ENCODE measurements around the gene HCRT.

The HCRT gene

DNA sequence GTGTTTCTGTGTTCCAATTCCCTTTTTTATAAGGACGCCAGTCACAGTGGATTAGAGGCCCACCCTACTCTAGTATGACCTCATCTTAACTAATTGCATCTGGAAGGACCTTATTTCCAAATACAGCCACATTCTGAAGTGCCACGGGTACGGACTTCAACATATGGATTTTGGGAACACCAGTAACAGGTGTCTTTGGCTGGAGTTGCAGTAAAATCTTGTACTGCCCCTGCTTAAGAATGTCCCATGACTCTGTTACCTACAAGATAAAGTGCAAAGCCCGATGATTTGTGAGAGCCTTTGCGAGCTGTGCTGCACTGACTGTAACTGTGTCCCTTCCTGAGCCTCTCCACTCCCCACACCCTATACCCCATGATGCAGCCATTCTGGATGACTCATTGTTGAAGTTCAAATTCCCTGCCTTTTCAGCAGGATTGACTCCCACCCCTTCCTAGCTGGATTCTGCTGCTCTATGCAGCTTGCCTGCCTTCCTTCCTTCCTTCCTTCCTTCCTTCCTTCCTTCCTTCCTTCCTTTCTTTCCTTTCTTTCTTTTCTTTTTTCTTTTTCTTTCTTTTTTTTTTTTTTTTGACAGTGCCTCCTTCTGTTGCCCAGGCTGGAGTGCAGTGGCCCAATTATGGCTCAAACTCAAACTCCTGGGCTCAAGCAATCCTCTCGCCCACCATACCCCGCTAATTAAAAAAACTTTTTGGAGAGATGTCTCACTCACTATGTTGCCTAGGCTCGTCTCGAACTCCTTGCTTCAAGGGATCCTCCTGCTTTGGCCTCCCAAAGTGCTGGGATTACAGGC, 2.1 kb downstream of the HCRT start:
- peak overlapping the region; percentile 60 for H3K4me3 ChIP-seq (ENCODE audit: low read depth, low read length)
- no peak for DNase-seq (ENCODE audit: low read depth)
- no peak for TF ChIP-seq POLR2A (IDR thresholded peaks at IDR 0.05; ENCODE audit: extremely low read depth, insufficient read length)
- no peak for TF ChIP-seq CTCF (IDR thresholded peaks at IDR 0.05; ENCODE audit: low read depth, low read length)
- TF ChIP-seq MYC (IDR thresholded peaks at IDR 0.05; ENCODE audit: low read depth, low read length): no peak
- TF ChIP-seq, protein P1, sequence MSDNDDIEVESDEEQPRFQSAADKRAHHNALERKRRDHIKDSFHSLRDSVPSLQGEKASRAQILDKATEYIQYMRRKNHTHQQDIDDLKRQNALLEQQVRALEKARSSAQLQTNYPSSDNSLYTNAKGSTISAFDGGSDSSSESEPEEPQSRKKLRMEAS (IDR thresholded peaks at IDR 0.05; ENCODE audit: low read depth, low read length): no peak

GRCh38 chr17:42181851-42182207, 3.4 kb downstream of the HCRT start:
- no peak for DNase-seq (ENCODE audit: low read depth)
- no peak overlapping the region for H3K4me3 ChIP-seq (ENCODE audit: low read depth, low read length)
- TF ChIP-seq, protein P1 (IDR thresholded peaks at IDR 0.05; ENCODE audit: low read depth, low read length): no peak
- no peak for TF ChIP-seq POLR2A (IDR thresholded peaks at IDR 0.05; ENCODE audit: extremely low read depth, insufficient read length)
- no peak for TF ChIP-seq CTCF (IDR thresholded peaks at IDR 0.05; ENCODE audit: low read depth, low read length)
- TF ChIP-seq MYC (IDR thresholded peaks at IDR 0.05; ENCODE audit: low read depth, low read length): no peak

GRCh38 chr17:42180922-42181850, 4.1 kb downstream of the HCRT start, which contains the start of gene KCNH4:
KCNH4 (minus strand) TSS chr17:42181142; CDS start chr17:42180945, 197 bp downstream.
- DNase-seq (ENCODE audit: low read depth): peak; percentile 59
- no peak within 1 kb of the TSS for H3K4me3 ChIP-seq (ENCODE audit: low read depth, low read length)
- no peak for TF ChIP-seq MYC (IDR thresholded peaks at IDR 0.05; ENCODE audit: low read depth, low read length)
- peak; percentile 15 for TF ChIP-seq CTCF (IDR thresholded peaks at IDR 0.05; ENCODE audit: low read depth, low read length)
- TF ChIP-seq POLR2A (IDR thresholded peaks at IDR 0.05; ENCODE audit: extremely low read depth, insufficient read length): no peak

DNA sequence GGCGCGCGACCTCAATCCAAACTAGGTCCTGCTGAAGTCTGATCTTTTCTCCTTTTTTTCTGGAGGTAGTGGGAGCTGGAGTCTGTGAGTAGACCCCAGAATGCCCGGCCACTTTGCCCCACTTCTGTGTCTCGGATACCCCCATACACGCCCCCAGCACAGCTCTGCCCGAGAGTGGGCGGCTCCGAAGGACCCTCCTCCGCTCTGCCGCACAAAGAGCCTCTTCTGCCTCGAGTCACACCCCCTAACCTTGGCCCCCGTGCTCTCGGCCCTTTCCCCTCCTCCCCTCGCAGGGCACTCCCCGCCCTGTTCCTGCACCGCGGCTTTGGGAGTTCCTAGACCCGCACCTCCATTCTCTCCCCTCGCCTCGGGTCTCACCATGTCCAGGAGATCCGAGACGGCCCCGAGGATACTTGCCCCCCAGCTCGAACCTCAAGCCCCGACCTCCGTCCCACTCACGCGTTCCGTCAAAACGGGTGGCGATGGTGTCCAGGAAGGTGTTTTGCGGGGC, 4.8 kb downstream of the HCRT start:
- DNase-seq (ENCODE audit: low read depth): no peak
- TF ChIP-seq POLR2A (IDR thresholded peaks at IDR 0.05; ENCODE audit: extremely low read depth, insufficient read length) (no peak), CTCF (IDR thresholded peaks at IDR 0.05; ENCODE audit: low read depth, low read length) (no peak), MYC (IDR thresholded peaks at IDR 0.05; ENCODE audit: low read depth, low read length) (no peak)
- TF ChIP-seq, protein P1 (IDR thresholded peaks at IDR 0.05; ENCODE audit: low read depth, low read length): no peak
- no peak overlapping the region for H3K4me3 ChIP-seq (ENCODE audit: low read depth, low read length)

DNA sequence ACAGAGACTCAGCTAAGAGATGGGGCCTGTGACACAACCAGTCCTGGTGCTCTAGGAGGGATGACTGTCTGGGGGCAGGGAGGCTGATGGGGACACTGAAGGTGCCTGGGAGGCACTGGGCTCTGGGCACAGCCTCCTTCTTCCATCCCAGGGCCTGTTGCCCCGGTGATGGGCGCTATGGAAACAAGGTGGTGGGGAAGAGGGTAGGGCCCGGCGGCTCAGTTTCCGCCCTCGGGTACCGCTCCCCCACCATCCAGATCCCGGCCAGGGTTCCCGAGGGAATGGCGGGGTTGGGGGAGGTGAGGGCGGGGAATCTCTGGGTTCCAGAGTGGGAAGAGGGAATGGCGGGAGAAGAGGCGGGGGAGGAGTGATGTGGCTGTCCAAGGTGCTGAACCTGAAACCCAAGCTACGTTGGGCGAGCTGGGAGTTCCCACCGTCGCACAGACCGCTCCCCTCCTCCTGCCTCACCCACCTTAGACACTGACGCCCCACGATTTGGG, 5.3 kb downstream of the HCRT start:
- H3K4me3 ChIP-seq (ENCODE audit: low read depth, low read length): no peak overlapping the region
- TF ChIP-seq CTCF (IDR thresholded peaks at IDR 0.05; ENCODE audit: low read depth, low read length): no peak
- TF ChIP-seq POLR2A (IDR thresholded peaks at IDR 0.05; ENCODE audit: extremely low read depth, insufficient read length): no peak
- TF ChIP-seq MYC (IDR thresholded peaks at IDR 0.05; ENCODE audit: low read depth, low read length): no peak
- TF ChIP-seq, protein P1 (IDR thresholded peaks at IDR 0.05; ENCODE audit: low read depth, low read length): no peak
- peak; percentile 34 for DNase-seq (ENCODE audit: low read depth)

Measured in NB4 (cell line).